DMS 273 (cell line): ENCODE data around the gene CBX5.
"Not testable (repeated sequence)": the region's sequence is repeated elsewhere in the genome, so short reads cannot be mapped to it uniquely, and the experiment has no call there.

Source experiments
- DNase-seq: peaks from one replicate; lab custom pipeline; 2025; ENCODE audit not compliant: unreplicated experiment; lab: John Stamatoyannopoulos, UW

Gene CBX5

GRCh38 chr12:54294953-54295566, 15.1 kb upstream of the CBX5 start:
- DNase-seq = no peak

- peak; percentile 56 for DNase-seq
Observed at GRCh38 chr12:54294152-54294952, 14.4 kb upstream of the CBX5 start.

- DNase-seq = no peak
Observed at GRCh38 chr12:54292931-54293241, 13.0 kb upstream of the CBX5 start.

GRCh38 chr12:54292083-54292930, 12.4 kb upstream of the CBX5 start:
- no peak for DNase-seq

- DNase-seq = peak; percentile 82
Observed at GRCh38 chr12:54287261-54288157, 7.6 kb upstream of the CBX5 start.

GRCh38 chr12:54286042-54287030, 6.4 kb upstream of the CBX5 start:
- peak; percentile 62 for DNase-seq

GRCh38 chr12:54285150-54286041, 5.5 kb upstream of the CBX5 start:
- peak; percentile 33 for DNase-seq

- not testable (repeated sequence) for DNase-seq
Observed at GRCh38 chr12:54284070-54284780, 4.3 kb upstream of the CBX5 start.

GRCh38 chr12:54282949-54283593, 3.1 kb upstream of the CBX5 start:
- DNase-seq = peak; percentile 22

- not testable (repeated sequence) for DNase-seq
Observed at GRCh38 chr12:54281694-54282093, 1.8 kb upstream of the CBX5 start.

- not testable (repeated sequence) for DNase-seq
Observed at GRCh38 chr12:54281261-54281638, 1.3 kb upstream of the CBX5 start.

- DNase-seq = peak; percentile 98
Observed at GRCh38 chr12:54280468-54281260, 742 bp upstream of the CBX5 start, which contains the start of gene HNRNPA1. HNRNPA1 (plus strand) TSS chr12:54280726; CDS start chr12:54280808, 82 bp downstream.

GRCh38 chr12:54279227-54279631, 693 bp downstream of the CBX5 start:
- no peak for DNase-seq

- peak; percentile 18 for DNase-seq
Observed at GRCh38 chr12:54277823-54278276, 2.1 kb downstream of the CBX5 start.

- DNase-seq = no peak
Observed at GRCh38 chr12:54276368-54276767, 3.6 kb downstream of the CBX5 start.

- DNase-seq = no peak
Observed at GRCh38 chr12:54273981-54274380, 5.9 kb downstream of the CBX5 start.
